OCI-LY3 (cell line): ENCODE measurements around the gene METTL5.

Source experiments
- H2AFZ ChIP-seq: fragments of 200-600, 300-600 bp; shearing (Covaris generic); 2 replicates; pipeline ENCODE4 v1.6.0; 2014; ENCODE audit warnings: antibody characterized with exemption, low read depth, low read length
- H3K27ac ChIP-seq: fragments of 200-600, 300-600 bp; sonication (generic); 2 replicates; pipeline ENCODE4 v1.5.1; 2014; ENCODE audit warnings: mild to moderate bottlenecking, low read length, moderate library complexity, mixed read lengths
- H3K27me3 ChIP-seq: fragments of 200-600, 300-600 bp; sonication (generic); 2 replicates; pipeline ENCODE4 v1.6.1; 2014; ENCODE audit warnings: low read depth, low read length, mixed read lengths
- H3K36me3 ChIP-seq: fragments of 200-600, 300-600 bp; sonication (generic); replicated peaks from 2 replicates; pipeline ENCODE3; 2014; ENCODE audit warnings: low read depth, low read length, mixed read lengths
- H3K4me1 ChIP-seq: fragments of 300-600, 200-600 bp; sonication (generic); 2 replicates; pipeline ENCODE4 v1.6.1; 2014; ENCODE audit warnings: low read length, mixed read lengths
- H3K4me2 ChIP-seq: fragments of 200-600, 300-600 bp; sonication (generic); 2 replicates; pipeline ENCODE4 v1.6.1; 2014; ENCODE audit warnings: low read length, mixed read lengths
- H3K4me3 ChIP-seq: fragments of 300-600, 200-600 bp; sonication (generic); 2 replicates; pipeline ENCODE4 v1.5.1; 2014; ENCODE audit warnings: antibody characterized with exemption, mild to moderate bottlenecking, low read length, moderate library complexity
- H3K79me2 ChIP-seq: fragments of 300-600, 200-600 bp; shearing (Covaris generic); 2 replicates; pipeline ENCODE4 v1.6.1; 2014; ENCODE audit warnings: mild to moderate bottlenecking, low read length, mixed read lengths
- H3K9ac ChIP-seq: fragments of 300-600, 200-600 bp; shearing (Covaris generic); 2 replicates; pipeline ENCODE4 v1.6.0; 2014; ENCODE audit warnings: mild to moderate bottlenecking, low read length, moderate library complexity
- H3K9me3 ChIP-seq: fragments of 200-600, 300-600 bp; shearing (Covaris generic); 2 replicates; pipeline ENCODE4 v1.6.1; 2014; ENCODE audit warnings: low read length, mixed read lengths; ENCODE audit not compliant: insufficient read depth
- H4K20me1 ChIP-seq: fragments of 200-600, 300-600 bp; sonication (generic); 2 replicates; pipeline ENCODE4 v1.6.1; 2016; ENCODE audit warnings: low read length, mixed read lengths; ENCODE audit not compliant: insufficient read depth
- CTCF ChIP-seq: fragments of 200-600, 300-600 bp; sonication (generic); IDR thresholded peaks from 2 replicates; pipeline ENCODE4 v1.5.1; 2014; ENCODE audit warnings: antibody characterized with exemption, low read length, low read depth
- EZH2phosphoT487 ChIP-seq: fragments of 200-600 bp; shearing (Covaris generic); IDR thresholded peaks from 2 replicates; pipeline ENCODE4 v1.6.1; 2018; ENCODE audit warnings: antibody characterized with exemption, mixed run types, low read depth

The METTL5 gene

DNA sequence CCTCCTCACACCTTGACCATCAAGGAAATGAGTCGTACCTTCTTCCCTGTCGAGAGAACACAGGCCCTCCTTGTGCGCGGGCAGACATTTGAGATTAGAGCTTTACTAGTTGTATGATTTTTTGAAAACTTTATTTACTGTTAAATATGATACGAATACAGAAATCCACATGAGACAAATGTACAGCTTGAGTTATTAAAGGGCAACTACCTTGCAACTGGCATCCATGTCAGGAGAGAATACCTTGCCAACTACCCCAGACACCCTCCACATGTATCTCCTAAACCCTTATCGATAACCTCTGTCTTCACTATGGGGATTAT, 62.8 kb downstream of the METTL5 start:
- no peak overlapping the region for H3K4me2 ChIP-seq
- H3K4me3 ChIP-seq = no peak overlapping the region
- no peak overlapping the region for H3K27ac ChIP-seq
- no peak overlapping the region for H3K9ac ChIP-seq
- TF ChIP-seq CTCF (no peak), EZH2phosphoT487 (no peak)
- no peaks in the 10 kb centered on the region for H4K20me1 ChIP-seq
- no peaks in the 10 kb centered on the region for H3K36me3 ChIP-seq
- H3K79me2 ChIP-seq = no peaks in the 10 kb centered on the region
- H2AFZ ChIP-seq = no peak overlapping the region
- no peaks in the 10 kb centered on the region for H3K9me3 ChIP-seq
- H3K27me3 ChIP-seq = no peaks in the 10 kb centered on the region
- H3K4me1 ChIP-seq = peaks cover 6% of the 10 kb centered on the region
